Urinary bladder (tissue), 4 donors: Measurements from ENCODE around the gene CNDP2. TPM values are rescaled to one million over a fixed set of nuclear protein-coding genes. Genes with fewer than 3 reads are reported as not detected.

Experiments used
- DNase-seq: peaks from one replicate; pipeline ENCODE4 v3.0.0-alpha.2; 2015; ENCODE audit errors: extremely low spot score
- H3K27ac ChIP-seq: one replicate; pipeline ENCODE4 v1.5.1; 2013; ENCODE audit warnings: low read depth, mild to moderate bottlenecking, moderate library complexity
- H3K36me3 ChIP-seq: one replicate; pipeline ENCODE4 v1.6.1; 2013; ENCODE audit warnings: mild to moderate bottlenecking, moderate library complexity; ENCODE audit not compliant: insufficient read depth
- H3K4me1 ChIP-seq: one replicate; pipeline ENCODE4 v1.6.1; 2013; ENCODE audit warnings: mild to moderate bottlenecking, moderate library complexity; ENCODE audit not compliant: insufficient read depth
- H3K4me3 ChIP-seq: one replicate; pipeline ENCODE4 v1.5.1; 2013; ENCODE audit warnings: low read depth, low read length
- WGBS: extraction: QIAGEN DNeasy Blood & Tissue Kit; methylation state at CpG from one replicate; pipeline ENCODE4 v1.1.7; 2013; 5-methylcytosine and 5-hydroxymethylcytosine counted together
- polyA plus RNA-seq: library from polyadenylated mRNA; stranded (reverse); fragments of 200-250 nt; gene quantifications from one replicate; pipeline ENCODE4 v1.2.3, GENCODE V29; 2013
- total RNA-seq: library from RNA; depleted of rRNA; stranded (reverse); fragments of >200 nt; gene quantifications from one replicate; pipeline ENCODE4 v1.2.3, GENCODE V29; 2014
- donor health status: healthy with polysubstance abuse.
- donor health status: healthy.

Gene CNDP2
- total and polyA plus RNA-seq, 2 donors: 44.0 to 72.3 TPM

DNA sequence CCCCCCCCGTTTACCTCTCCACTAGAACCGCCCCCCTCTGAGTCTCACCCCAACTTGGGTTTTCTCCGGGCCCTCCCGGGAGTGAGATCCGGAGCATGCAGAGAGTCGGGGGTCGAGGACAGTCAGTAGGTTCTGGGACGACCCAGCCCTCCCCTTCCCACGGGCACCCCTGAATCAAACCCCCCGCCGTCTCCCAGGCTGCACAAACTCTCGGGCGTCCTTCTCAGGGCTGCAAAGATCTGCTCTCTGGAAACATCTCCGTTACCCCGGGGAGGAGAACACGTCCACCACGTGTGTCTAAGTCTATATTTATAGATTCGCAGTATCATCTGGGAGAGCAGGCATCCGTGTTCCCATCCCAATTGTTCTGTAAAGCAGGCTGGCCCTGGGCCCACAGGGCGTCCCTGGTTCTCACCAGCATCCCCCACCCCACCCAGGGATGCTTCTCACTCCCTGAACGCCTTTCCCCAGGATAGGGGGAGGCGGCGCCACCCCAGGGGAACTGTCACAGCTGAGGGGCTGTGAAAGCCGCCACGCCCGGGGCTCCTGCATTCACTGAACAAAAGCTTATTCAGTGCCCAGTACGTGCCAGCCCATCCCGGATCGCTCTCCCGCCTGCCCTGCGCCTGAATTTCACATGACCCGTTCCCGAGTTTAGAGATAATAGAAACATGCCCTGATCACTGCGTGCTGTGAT lies 38.3 kb upstream of the CNDP2 start:
- Histone ChIP-seq H3K36me3 (no peaks in the 10 kb centered on the region), H3K4me1 (peaks cover 4% of the 10 kb centered on the region), H3K4me3 (peak overlapping the region; percentile 43), H3K27ac (no peak overlapping the region)
- WGBS: 31% methylated on average over 34 of the region's 34 CpGs
- no peak for DNase-seq

- no peak overlapping the region for H3K4me3 ChIP-seq
- WGBS: 67% methylated on average over 7 of the region's 7 CpGs
- DNase-seq: no peak
- H3K4me1 ChIP-seq: peaks cover 4% of the 10 kb centered on the region
- no peaks in the 10 kb centered on the region for H3K36me3 ChIP-seq
- no peak overlapping the region for H3K27ac ChIP-seq
Observed at GRCh38 chr18:74459889-74460288, 36.3 kb upstream of the CNDP2 start.

DNA sequence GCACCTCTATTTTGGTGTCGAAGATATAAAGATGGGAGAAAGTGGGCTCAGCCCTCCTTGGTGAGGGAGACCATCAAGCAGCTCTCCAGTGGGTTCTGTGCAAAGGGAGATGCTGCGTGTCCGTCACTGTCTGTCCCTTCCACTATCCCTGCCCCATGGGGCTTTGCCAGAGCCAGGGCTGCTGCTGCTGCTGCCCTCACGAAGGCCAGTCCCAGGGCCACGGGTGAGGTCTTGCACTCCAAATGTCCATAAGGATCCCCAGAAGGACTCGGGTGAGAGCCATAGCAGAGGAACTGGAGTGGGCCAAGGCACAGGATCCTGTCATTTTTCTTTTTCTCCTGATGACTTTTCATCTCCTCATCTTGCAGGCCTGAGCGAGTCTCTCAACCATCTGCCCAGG lies 35.3 kb upstream of the CNDP2 start:
- DNase-seq: no peak
- Histone ChIP-seq H3K36me3 (no peaks in the 10 kb centered on the region), H3K4me1 (peaks cover 4% of the 10 kb centered on the region), H3K27ac (no peak overlapping the region), H3K4me3 (no peak overlapping the region)
- WGBS: 94% methylated on average over 7 of the region's 7 CpGs

DNA sequence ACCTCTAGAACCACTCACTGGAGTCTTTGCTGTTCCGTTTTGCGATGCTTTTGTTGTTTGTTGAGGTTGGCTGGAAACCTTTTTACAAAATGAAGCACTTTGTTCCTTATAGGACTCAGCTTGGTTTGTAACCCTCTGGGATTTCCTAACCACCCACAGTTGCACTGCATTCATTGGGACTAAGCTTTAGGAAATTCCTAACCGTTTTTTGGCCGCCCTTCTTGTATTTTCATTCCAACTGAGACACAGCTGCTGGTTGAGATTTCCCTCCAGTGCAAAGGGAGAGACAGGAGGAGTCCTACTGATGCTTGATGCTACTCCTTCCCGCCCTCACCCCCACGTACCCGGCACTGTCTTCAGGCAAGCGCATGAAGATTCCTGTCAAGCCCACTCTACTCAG lies 32.9 kb upstream of the CNDP2 start:
- no peak overlapping the region for H3K27ac ChIP-seq
- no peak overlapping the region for H3K4me3 ChIP-seq
- H3K4me1 ChIP-seq: no peaks in the 10 kb centered on the region
- no peak for DNase-seq
- H3K36me3 ChIP-seq: no peaks in the 10 kb centered on the region
- 52% methylated on average over 8 of the region's 8 CpGs for WGBS

- 100% methylated on average over 1 of the region's 1 CpG for WGBS
- no peaks in the 10 kb centered on the region for H3K4me1 ChIP-seq
Observed at GRCh38 chr18:74463983-74464382, 32.2 kb upstream of the CNDP2 start.

GRCh38 chr18:74465775-74466174 lies 30.4 kb upstream of the CNDP2 start:
- no peaks in the 10 kb centered on the region for H3K36me3 ChIP-seq
- no peaks in the 10 kb centered on the region for H3K4me1 ChIP-seq
- H3K27ac ChIP-seq: no peak overlapping the region
- no peak for DNase-seq
- H3K4me3 ChIP-seq: no peak overlapping the region
- WGBS: 91% methylated on average over 4 of the region's 4 CpGs

More at GRCh38 chr18:74463983-74464382, 32.2 kb upstream of the CNDP2 start:
- DNase-seq: no peak
- Histone ChIP-seq H3K27ac (no peak overlapping the region), H3K36me3 (no peaks in the 10 kb centered on the region), H3K4me3 (no peak overlapping the region)

DNA sequence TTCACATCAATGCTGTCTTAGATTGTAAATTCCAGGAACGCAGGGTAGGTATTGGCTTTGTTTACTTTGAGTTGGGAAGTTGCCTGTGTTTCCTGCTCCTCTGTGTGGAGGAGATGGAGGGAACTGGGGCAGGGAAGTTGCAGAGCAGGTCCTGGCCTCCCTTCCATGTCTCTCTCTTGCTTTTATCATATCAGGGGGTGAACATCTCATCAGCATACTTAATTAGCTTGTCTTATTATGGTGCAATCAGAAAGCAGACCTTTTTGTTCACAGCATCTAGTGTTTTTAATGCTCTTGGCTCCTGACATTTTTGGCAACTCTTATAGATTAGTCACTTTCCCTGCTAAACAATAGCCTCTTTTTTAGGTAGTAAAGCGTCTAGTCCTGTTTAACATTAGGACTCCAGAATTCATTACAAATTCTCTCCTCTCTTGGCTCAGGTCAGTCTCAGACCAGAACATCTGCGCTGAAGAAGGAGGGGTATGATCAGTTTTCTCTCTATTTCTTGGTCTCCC lies 27.6 kb upstream of the CNDP2 start:
- H3K4me1 ChIP-seq: no peaks in the 10 kb centered on the region
- DNase-seq: no peak
- H3K36me3 ChIP-seq: no peaks in the 10 kb centered on the region
- 34% methylated on average over 3 of the region's 3 CpGs for WGBS
- no peak overlapping the region for H3K27ac ChIP-seq
- no peak overlapping the region for H3K4me3 ChIP-seq

- WGBS: 64% methylated on average over 2 of the region's 2 CpGs
- no peak overlapping the region for H3K27ac ChIP-seq
Observed at GRCh38 chr18:74472312-74472711, 23.9 kb upstream of the CNDP2 start.

GRCh38 chr18:74473976-74474640 lies 22.1 kb upstream of the CNDP2 start:
- WGBS: 90% methylated on average over 3 of the region's 3 CpGs
- no peak for DNase-seq
- Histone ChIP-seq H3K36me3 (no peaks in the 10 kb centered on the region), H3K4me3 (no peak overlapping the region), H3K27ac (no peak overlapping the region), H3K4me1 (no peaks in the 10 kb centered on the region)

More at GRCh38 chr18:74472312-74472711, 23.9 kb upstream of the CNDP2 start:
- H3K4me1 ChIP-seq: no peaks in the 10 kb centered on the region
- no peak overlapping the region for H3K4me3 ChIP-seq
- DNase-seq: no peak
- no peaks in the 10 kb centered on the region for H3K36me3 ChIP-seq

DNA sequence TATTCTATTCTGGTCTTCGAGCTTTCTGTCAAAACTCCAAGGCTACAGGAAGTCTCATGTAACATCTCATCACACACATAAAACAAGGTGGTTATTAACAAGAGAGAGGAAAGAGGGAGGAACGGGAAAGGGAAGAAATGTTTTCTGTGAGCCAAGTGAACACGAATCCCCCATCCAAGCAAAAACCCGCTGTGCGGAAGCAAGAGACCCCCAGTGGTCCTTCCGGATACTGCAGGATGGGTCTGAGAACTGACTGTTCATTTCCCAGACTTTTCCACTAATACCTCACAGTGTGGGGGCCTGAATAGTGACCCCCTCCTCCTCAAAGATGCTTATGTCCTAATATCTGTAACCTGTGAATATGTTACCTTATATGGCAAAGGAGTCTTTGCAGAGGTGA lies 20.0 kb upstream of the CNDP2 start:
- WGBS: 17% methylated on average over 6 of the region's 6 CpGs
- DNase-seq: no peak
- Histone ChIP-seq H3K4me1 (no peaks in the 10 kb centered on the region), H3K4me3 (no peak overlapping the region), H3K27ac (no peak overlapping the region), H3K36me3 (no peaks in the 10 kb centered on the region)

- H3K36me3 ChIP-seq: no peaks in the 10 kb centered on the region
- WGBS: 86% methylated on average over 8 of the region's 8 CpGs
- H3K4me3 ChIP-seq: no peak overlapping the region
- no peaks in the 10 kb centered on the region for H3K4me1 ChIP-seq
- DNase-seq: no peak
- H3K27ac ChIP-seq: no peak overlapping the region
Observed at GRCh38 chr18:74477771-74478170, 18.4 kb upstream of the CNDP2 start.

DNA sequence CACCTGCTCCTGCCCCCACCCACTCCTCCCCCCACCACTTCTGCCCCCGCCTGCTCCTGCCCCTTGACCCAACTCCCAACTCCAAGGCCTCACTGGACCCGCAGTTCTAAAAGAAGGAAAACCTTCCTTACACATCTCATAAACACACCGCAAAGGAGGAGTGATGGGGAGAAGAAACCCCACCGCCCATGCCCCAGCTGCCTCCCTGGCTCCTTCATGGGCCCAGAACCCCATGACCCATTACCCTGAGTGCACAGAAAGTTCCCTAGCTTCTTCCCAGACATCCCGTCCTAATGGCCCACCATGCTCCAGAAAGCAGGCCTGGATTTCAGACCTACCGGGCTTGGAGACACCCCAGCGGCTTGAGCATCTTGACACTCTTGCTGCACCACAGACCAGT lies 17.8 kb upstream of the CNDP2 start:
- Histone ChIP-seq H3K36me3 (no peaks in the 10 kb centered on the region), H3K4me1 (no peaks in the 10 kb centered on the region), H3K4me3 (no peak overlapping the region), H3K27ac (no peak overlapping the region)
- 93% methylated on average over 7 of the region's 7 CpGs for WGBS
- no peak for DNase-seq

DNA sequence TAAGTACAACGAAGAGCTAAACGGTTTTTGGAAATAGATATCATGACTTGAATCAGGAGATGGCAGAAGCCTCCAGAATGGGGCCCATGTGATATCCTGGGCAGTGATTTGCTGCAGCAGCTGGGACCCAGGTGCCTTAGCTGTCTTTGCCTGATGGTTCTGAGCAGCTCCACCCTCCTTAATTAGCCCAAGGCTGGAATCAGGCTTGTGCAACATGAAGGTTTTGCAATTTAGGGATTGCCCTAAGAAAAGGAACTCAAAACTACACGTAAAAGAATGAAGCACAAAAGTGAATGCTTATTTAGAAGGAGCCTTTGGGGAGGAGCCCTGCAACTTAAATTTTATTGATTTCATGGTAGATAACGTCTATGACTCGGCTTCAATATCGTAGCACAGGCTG lies 17.3 kb upstream of the CNDP2 start:
- DNase-seq: no peak
- H3K27ac ChIP-seq: no peak overlapping the region
- 83% methylated on average over 6 of the region's 6 CpGs for WGBS

GRCh38 chr18:74479486-74480148 lies 16.5 kb upstream of the CNDP2 start:
- Histone ChIP-seq H3K36me3 (no peaks in the 10 kb centered on the region), H3K27ac (no peak overlapping the region), H3K4me1 (no peaks in the 10 kb centered on the region), H3K4me3 (no peak overlapping the region)
- WGBS: 91% methylated on average over 16 of the region's 16 CpGs
- no peak for DNase-seq

More for the DNA sequence above, 17.3 kb upstream of the CNDP2 start:
- Histone ChIP-seq H3K4me1 (no peaks in the 10 kb centered on the region), H3K4me3 (no peak overlapping the region), H3K36me3 (no peaks in the 10 kb centered on the region)
